Psoas muscle (tissue), 8 donors: ENCODE data around the gene SRGAP2. TPM values are rescaled to one million over a fixed set of nuclear protein-coding genes. Genes with fewer than 3 reads are reported as not detected.
"Not testable (repeated sequence)": the region's sequence is repeated elsewhere in the genome, so short reads cannot be mapped to it uniquely, and the experiment has no call there.

Source experiments
- ATAC-seq, 4 donors: fragments of 200-7000 bp; cut with Tn5 transposase; one replicate each; pipeline ENCODE4 v1.9.1; 2020; ENCODE audit warnings: moderate library complexity in 3 of 4, mild to moderate bottlenecking in 2 of 4
- DNase-seq, 2 donors: peaks; one replicate each; pipeline ENCODE4 v3.0.0-alpha.2; 2020
- H3K27ac ChIP-seq: fragments of 200-600 bp; one replicate; pipeline ENCODE4 v1.8.0; 2022
- H3K27me3 ChIP-seq, 3 donors: fragments of 200-600 bp in 1 of 3; one replicate each; pipeline versions ENCODE4 v1.6.1 to v1.8.0; 2013 to 2022; ENCODE audit warnings: low read length in 2 of 3, mild to moderate bottlenecking in 2 of 3, moderate library complexity in 1 of 3; ENCODE audit not compliant: insufficient read depth in 3 of 3
- H3K36me3 ChIP-seq, 2 donors: fragments of 200-600 bp in 1 of 2; one replicate each; pipeline versions ENCODE4 v1.6.1 to v1.8.0; 2013 to 2022; ENCODE audit warnings: low read depth in 1 of 2, mild to moderate bottlenecking in 1 of 2, moderate library complexity in 1 of 2; ENCODE audit not compliant: insufficient read depth in 1 of 2
- H3K4me1 ChIP-seq: fragments of 200-600 bp; one replicate; pipeline ENCODE4 v1.8.0; 2022
- H3K4me3 ChIP-seq: fragments of 200-600 bp; one replicate; pipeline ENCODE4 v1.8.0; 2022; ENCODE audit warnings: mild to moderate bottlenecking
- H3K9me3 ChIP-seq: fragments of 200-600 bp; one replicate; pipeline ENCODE4 v1.8.0; 2022
- WGBS, 3 donors: extraction: QIAGEN DNeasy Blood & Tissue Kit; methylation state at CpG; one replicate each; pipeline versions ENCODE4 v1.1.6 to v1.1.7; 2013; 5-methylcytosine and 5-hydroxymethylcytosine counted together
- intact Hi-C, 2 donors: fragments of 100-400 bp; cut with DNase I; formaldehyde crosslinking; loops; one replicate each; pipeline versions ENCODE4 v1.11.0 to v1.14.2; 2022
- polyA plus RNA-seq, 3 donors: library from polyadenylated mRNA; stranded (reverse); fragments of 200-250 nt; gene quantifications; one replicate each; pipeline ENCODE4 v1.2.3, GENCODE V29; 2013
- total RNA-seq, 4 donors: library from RNA; stranded (reverse); fragmentation: NEBNext Ultra II Directional in 2 of 4; extraction: Animal tissue kit (Norgen Biotek cat#: 25700) in 2 of 4; gene quantifications; one replicate each; pipeline versions ENCODE4 v1.2.1 to v1.2.4, GENCODE V29; 2021 to 2023
- donor health status: healthy with polysubstance abuse.
- donor health status: DM: no; HTN: no; CAD: no; lungs with moderate emphysema.
- donor health status: Bipolar disorder and iron deficiency.
- donor health status: healthy.
- donor health status: DM: yes; HTN: yes; CAD: no.
- donor health status: DM: no; HTN: no; CAD: no.
- donor health status: DM: no; HTN: no; CAD: no.
- donor health status: DM: yes; HTN: yes; CAD: no.

The SRGAP2 gene
- total and polyA plus RNA-seq, 7 donors, result 3.1 to 13.8 (median 8.9) TPM

DNA sequence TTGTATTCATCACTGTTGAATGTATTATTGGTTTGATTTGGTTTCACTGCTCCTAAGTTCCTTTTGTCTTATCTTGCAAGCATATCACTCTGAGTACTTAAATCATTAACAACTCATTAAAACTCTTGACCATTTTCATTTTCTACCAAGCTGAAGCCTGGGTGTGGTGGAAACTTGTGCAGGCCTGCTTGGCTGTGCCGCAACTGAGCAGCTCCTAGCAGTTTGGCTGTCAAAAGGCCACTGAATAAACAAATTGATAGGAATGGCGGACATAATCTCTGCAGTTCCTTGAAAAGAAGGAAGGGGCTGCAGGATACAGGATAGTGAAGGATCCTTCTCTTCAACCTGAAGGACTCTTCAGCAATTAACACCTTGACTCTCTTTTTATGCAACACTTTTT, 25.9 kb downstream of the SRGAP2 start:
- H3K27ac ChIP-seq, H3K27me3 ChIP-seq, H3K9me3 ChIP-seq, ATAC-seq, intact Hi-C loops, H3K4me1 ChIP-seq, H3K4me3 ChIP-seq, H3K36me3 ChIP-seq, DNase-seq: not testable (repeated sequence)
- 78 to 98% (median 84%) methylated on average over 2 of the region's 2 CpGs for WGBS, 3 donors

DNA sequence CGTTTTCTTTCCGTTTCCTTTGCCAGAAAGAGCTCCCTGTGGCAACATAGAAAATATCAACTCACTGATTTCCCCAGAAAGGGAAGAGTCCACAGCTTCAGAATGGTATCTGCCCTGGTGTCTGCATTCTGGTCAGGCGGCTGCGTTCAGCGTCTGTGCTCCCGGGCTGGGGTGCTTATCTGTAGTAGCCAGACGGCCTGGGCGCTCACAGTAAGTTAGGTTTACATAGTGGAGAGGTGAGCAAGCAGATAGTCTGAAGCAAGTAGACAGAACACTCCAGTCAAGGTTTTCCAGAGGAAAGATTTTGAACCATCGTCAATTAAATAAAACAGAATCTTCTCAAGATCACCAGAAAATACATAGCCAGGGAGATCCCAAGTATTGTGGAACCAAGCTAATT, 28.6 kb downstream of the SRGAP2 start:
- DNase-seq, intact Hi-C loops, ATAC-seq, H3K9me3 ChIP-seq, H3K4me1 ChIP-seq, H3K27me3 ChIP-seq, H3K4me3 ChIP-seq, H3K27ac ChIP-seq, H3K36me3 ChIP-seq: not testable (repeated sequence)
- WGBS, 3 donors, result 86 to 94% (median 93%) methylated on average over 7 to 9 of the region's 9 CpGs

DNA sequence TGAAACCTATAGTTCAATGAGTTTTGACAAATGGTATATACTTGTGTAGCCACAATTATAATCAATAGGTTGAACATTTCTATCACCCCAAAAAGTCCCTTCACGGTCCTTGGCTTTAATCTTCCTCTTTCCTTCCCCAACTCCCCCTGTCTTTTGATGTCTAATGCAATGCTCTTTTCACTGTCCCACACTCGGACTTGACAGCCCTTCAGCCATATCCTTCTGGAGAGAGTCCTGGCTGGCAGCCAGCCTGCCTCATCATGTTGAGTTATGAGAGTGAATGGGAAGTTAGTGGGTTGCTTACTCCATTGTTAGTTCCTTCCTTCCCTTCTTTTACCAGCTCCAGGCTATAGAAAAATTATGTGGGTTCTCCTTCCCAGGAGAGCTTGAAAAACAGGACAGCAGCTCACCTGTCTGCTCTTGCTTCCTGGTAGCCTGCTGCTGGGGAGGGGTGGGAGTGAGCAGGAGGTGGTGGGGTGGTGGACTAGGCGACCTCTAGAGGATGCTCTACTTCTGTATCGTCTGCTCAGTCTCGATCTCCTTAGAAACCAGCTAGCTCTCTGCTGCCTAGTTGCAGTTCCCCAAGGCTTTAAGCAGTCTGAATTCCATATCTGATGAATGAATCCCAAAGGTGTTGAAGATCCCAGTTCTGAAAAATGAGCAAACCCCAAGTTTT, 29.8 kb downstream of the SRGAP2 start:
- H3K27ac ChIP-seq, H3K4me3 ChIP-seq, ATAC-seq, intact Hi-C loops, H3K27me3 ChIP-seq, DNase-seq, H3K36me3 ChIP-seq, H3K9me3 ChIP-seq, H3K4me1 ChIP-seq: not testable (repeated sequence)
- WGBS, 3 donors, result 52 to 83% (median 63%) methylated on average over 2 to 3 of the region's 5 CpGs

DNA sequence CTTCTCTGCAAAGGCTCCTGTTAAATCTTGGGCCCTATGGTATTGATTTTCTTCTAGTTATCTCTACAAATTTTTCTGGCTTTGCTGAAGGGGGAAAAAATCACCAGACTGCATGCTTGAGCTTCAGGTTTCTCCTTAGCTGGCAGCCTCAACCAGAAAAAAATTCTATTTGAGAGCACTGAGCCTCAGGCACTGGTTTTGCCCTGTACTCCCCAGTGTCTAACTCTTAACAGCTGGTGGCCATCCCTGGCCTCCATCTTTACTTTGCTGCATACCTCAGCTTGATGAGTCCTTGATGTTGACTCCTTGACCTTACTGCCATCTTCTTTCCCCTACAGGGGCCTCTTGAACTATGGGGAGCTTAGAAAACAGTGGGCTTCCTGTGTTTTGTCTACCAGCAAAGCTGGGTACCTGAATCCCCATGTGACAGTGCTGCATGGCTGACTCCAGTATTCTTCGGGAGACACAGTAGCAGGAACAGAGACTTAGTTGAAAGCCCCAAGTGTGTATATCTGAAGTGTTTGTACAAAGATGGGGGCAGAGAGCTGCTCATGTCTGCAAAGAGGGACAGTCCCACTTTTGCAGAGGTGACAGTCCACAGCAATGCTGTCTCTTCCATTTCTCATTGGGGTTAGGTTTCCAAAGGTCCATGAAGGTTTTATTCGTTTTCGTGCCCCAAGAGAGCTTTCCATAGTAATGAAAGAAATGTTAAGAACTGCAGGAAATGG, 31.0 kb downstream of the SRGAP2 start:
- ATAC-seq, H3K27ac ChIP-seq, DNase-seq, H3K4me3 ChIP-seq, intact Hi-C loops, H3K4me1 ChIP-seq, H3K27me3 ChIP-seq, H3K9me3 ChIP-seq, H3K36me3 ChIP-seq: not testable (repeated sequence)
- 61 to 91% (median 69%) methylated on average over 2 to 3 of the region's 3 CpGs for WGBS, 3 donors

DNA sequence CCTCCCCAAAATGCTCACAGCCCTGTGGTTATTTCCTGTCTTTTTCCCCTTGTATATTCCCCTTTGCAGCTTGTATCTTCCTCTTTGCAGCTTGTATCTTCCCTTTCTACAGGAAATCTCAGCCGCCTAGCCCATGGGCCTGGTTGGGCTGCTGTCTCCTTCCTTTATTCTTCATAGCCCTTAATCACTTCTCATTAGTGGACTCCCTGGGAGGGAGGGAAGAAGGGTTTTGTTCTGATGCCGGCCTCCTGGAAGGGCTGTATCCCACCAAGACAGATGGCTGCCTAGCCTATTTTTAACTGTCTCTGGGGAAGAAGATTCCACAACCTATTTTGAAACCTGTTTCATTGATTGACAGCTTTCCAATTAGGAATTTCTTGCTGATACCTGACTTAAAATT, 31.8 kb downstream of the SRGAP2 start:
- ATAC-seq, H3K9me3 ChIP-seq, H3K27ac ChIP-seq, DNase-seq, intact Hi-C loops, H3K36me3 ChIP-seq, H3K4me3 ChIP-seq, H3K4me1 ChIP-seq, H3K27me3 ChIP-seq: not testable (repeated sequence)
- WGBS, 3 donors, result no CpG with 5 or more reads among the region's 2 CpGs

DNA sequence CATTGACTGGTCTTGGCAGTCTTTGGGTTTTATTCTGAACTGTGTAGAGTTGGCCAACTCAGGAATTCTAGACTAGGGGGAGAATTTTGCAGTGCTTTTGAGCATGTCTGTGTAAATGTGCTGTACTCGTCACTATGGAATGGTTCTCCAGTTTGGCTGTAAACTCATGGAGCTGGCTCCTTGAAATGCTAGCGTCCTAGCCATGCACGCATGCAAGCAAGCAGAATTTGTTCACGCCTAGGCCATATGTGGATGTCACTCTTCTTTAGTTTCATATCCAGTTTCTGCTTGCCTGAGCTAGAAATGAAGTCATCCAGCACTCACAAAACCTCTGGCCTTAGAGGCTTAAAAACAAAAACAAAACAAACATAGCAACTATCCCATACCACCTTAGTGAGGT, 36.9 kb downstream of the SRGAP2 start:
- H3K27ac ChIP-seq, H3K4me1 ChIP-seq, H3K27me3 ChIP-seq, H3K9me3 ChIP-seq, intact Hi-C loops, DNase-seq, H3K36me3 ChIP-seq, H3K4me3 ChIP-seq: not testable (repeated sequence)
- ATAC-seq, result peak; percentile 55 to 63 (median 62)
- WGBS, 3 donors, result 23 to 73% (median 41%) methylated on average over 2 to 4 of the region's 4 CpGs

DNA sequence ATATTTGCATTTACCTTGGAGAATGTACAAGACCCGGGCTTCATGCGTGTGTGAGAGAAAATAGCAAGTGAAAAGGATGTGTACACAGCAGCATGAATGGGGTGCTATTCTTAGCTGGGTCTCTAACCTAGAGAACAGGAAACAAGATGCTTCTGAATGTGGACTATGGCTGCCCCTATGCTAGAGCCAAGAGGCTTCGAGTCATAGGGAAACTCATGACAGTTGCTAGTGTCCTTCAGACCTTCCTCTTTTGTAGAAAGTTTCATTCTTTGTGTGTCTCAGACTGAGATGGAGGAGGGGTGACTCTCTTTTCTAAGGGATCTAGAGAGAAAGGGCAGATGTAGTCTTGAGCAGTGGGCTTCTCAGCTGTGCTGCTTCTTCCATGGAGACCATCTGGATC, 40.0 kb downstream of the SRGAP2 start:
- ATAC-seq, result peak; percentile 89 to 93 (median 91)
- H3K27me3 ChIP-seq, intact Hi-C loops, H3K27ac ChIP-seq, H3K4me3 ChIP-seq, H3K36me3 ChIP-seq, H3K9me3 ChIP-seq, H3K4me1 ChIP-seq, DNase-seq: not testable (repeated sequence)
- WGBS, 3 donors, result 0 to 13% (median 12%) methylated on average over 1 to 3 of the region's 3 CpGs

DNA sequence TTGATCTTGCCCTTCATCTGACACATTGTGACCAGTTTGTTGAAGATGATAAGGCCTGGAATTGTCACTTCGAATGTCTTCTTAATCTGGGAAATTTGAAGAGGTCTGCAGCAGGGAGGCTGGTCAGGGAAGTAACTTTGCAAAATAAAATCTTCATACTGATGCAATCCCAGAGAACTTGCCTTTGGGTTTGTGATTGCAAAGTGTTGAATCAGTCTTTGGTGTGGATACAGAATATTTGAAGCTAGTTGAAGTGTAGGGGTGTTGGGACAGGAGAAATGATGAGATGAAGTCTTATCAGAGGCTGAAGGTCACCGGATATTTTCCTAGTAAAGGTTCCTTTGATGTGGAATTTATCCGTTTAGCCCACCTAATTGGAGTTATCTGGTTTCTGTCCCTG, 42.1 kb downstream of the SRGAP2 start:
- whole genome bisulfite sequencing, 3 donors, result 72 to 76% (median 74%) methylated on average over 1 of the region's 3 CpGs
- H3K27me3 ChIP-seq, DNase-seq, H3K9me3 ChIP-seq, H3K27ac ChIP-seq, H3K36me3 ChIP-seq, ATAC-seq, intact Hi-C loops, H3K4me3 ChIP-seq, H3K4me1 ChIP-seq: not testable (repeated sequence)

DNA sequence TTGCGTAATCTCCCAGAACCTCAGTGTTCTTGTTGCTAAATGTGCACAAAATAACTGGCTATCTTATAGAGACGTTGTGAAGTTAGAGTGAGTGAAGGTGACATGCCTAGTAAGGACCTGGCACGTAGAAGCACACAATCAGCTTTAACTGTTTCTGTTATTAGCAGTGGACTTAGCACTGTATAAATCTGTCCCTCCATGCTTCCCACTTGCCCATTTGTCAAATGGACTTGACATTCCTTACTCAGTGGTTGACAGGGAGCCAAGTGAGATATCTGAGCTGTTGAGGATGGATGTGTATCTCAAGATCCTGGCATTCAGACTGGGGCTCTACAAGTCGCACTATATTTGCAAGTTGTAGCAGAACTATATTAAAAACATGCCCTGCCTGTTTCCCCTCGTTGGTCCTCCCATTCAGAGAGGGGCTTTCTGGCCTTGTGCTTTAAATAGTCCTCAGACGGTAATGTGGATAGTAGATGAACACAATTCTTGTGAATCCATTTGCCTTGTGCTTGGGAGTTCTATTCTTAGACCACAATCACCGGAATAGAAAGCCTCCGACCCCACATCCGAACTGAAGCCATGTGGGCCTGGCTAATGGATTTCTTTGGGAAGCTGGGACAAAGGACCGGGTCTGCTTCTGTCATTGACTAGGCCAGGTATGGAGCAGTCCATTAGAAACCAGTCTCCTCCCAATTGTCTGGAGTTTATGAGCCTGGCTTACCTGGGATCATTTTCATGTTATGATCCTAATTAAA, 43.0 kb downstream of the SRGAP2 start:
- H3K9me3 ChIP-seq, H3K27me3 ChIP-seq, H3K27ac ChIP-seq, H3K4me3 ChIP-seq, H3K4me1 ChIP-seq, H3K36me3 ChIP-seq, intact Hi-C loops, DNase-seq: not testable (repeated sequence)
- WGBS, 3 donors, result no CpG with 5 or more reads among the region's 10 CpGs
- peak; percentile 27 to 53 (median 48) for ATAC-seq

DNA sequence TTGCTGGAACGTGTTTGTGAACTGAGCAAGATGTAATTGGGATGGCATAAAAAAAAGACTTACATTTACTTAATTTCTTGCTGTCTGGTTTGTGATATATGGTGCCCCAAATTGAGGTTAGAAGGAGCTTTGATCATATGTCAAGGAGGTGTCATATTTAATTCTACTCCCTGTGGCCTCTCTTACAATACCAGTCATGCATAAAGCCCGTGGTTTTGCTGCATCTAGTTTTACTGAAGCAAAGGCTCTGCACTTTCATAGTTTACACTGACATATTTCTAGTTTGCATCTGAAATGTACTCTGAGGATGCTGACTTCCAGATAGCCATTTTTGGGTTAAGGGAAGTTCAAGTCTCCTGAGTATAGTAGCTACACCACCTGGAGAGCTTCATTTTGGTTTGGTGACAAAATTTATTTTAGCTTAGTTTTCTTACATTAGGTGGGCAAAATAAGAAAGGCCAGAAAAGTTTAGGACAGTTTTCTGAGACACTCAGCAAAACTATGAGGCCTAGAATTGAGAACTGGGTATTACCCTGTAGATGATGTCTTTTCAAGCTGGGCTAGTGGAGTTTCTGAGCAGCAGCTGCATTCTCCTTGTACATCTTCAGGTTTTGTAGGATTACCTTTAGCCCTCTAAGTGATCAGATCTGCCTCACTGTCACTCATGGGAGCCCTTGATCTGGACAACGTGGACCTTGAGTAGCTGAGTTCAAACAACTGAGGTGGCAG, 47.8 kb downstream of the SRGAP2 start:
- H3K4me1 ChIP-seq, H3K4me3 ChIP-seq, H3K27me3 ChIP-seq, DNase-seq, ATAC-seq, H3K36me3 ChIP-seq, H3K27ac ChIP-seq, H3K9me3 ChIP-seq, intact Hi-C loops: not testable (repeated sequence)
- 80 to 92% (median 82%) methylated on average over 2 of the region's 3 CpGs for WGBS, 3 donors
